Keratinocyte (primary cell): ENCODE measurements around the gene U2SURP.

Source experiments
- EZH2 ChIP-seq: IDR thresholded peaks from one replicate; pipeline ENCODE4 v1.6.1; 2012; ENCODE audit warnings: inconsistent platforms, mild to moderate bottlenecking, low read length, moderate library complexity
- TF ChIP-seq, protein P1 (sequence below), 3 experiments: IDR thresholded peaks in 1 of 3; conservative IDR thresholded peaks in 1 of 3; optimal IDR thresholded peaks in 1 of 3; 2 replicates in 2 of 3; 3 replicates in 1 of 3; pipeline versions ENCODE3 to v1.5.1; 2011; ENCODE audit warnings: low read length in 3 of 3, mild to moderate bottlenecking in 3 of 3, moderate library complexity in 2 of 3, control low read depth in 1 of 3, inconsistent platforms in 1 of 3; ENCODE audit not compliant: insufficient read depth in 2 of 3; ENCODE audit errors: extremely low read depth in 1 of 3

DNA sequence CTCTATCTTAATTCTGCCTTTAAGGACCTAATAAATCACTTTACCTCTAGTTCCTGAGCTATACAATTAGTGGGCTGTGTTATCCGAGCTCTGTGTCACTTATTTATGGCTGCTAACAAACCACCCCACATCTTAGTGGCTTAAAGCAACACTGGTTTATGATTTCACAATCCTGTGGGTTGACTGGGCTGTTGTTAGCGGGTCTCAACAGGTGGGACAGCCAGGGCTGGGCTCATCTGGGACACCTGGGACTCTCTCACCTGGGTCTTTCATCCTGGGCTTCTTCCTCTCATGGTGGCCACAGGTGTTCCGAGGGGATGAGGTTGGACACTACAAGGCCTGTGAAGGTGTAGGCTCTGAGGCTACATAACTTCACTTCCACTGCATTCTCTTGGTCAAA is 82.4 kb downstream of the U2SURP start:
- TF ChIP-seq, protein P1, sequence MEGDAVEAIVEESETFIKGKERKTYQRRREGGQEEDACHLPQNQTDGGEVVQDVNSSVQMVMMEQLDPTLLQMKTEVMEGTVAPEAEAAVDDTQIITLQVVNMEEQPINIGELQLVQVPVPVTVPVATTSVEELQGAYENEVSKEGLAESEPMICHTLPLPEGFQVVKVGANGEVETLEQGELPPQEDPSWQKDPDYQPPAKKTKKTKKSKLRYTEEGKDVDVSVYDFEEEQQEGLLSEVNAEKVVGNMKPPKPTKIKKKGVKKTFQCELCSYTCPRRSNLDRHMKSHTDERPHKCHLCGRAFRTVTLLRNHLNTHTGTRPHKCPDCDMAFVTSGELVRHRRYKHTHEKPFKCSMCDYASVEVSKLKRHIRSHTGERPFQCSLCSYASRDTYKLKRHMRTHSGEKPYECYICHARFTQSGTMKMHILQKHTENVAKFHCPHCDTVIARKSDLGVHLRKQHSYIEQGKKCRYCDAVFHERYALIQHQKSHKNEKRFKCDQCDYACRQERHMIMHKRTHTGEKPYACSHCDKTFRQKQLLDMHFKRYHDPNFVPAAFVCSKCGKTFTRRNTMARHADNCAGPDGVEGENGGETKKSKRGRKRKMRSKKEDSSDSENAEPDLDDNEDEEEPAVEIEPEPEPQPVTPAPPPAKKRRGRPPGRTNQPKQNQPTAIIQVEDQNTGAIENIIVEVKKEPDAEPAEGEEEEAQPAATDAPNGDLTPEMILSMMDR (optimal IDR thresholded peaks at IDR 0.05 in 1 of 3, IDR thresholded peaks at IDR 0.05 in 1 of 3, conservative IDR thresholded peaks at IDR 0.05 in 1 of 3; ENCODE audit: extremely low read depth in 1 of 3, insufficient read depth in 2 of 3, low read length in 3 of 3) = no peak
- TF ChIP-seq EZH2 = no peak
